Mammary epithelial cell (primary cell): ENCODE measurements around the gene COMMD2.

Experiments
- CTCF ChIP-seq, 2 donors: IDR thresholded peaks in 1 of 2; conservative IDR thresholded peaks in 1 of 2; 2 replicates each; pipeline ENCODE4 v1.5.1; 2011 to 2012; ENCODE audit warnings: inconsistent platforms in 2 of 2, low read length in 2 of 2, mild to moderate bottlenecking in 2 of 2, control low read depth in 1 of 2, low read depth in 1 of 2; ENCODE audit not compliant: insufficient read depth in 1 of 2; ENCODE audit errors: extremely low read depth in 1 of 2
- EZH2 ChIP-seq: IDR thresholded peaks from 2 replicates; pipeline ENCODE4 v1.6.1; 2012; ENCODE audit warnings: low read length, inconsistent platforms, borderline replicate concordance

- no peak for TF ChIP-seq CTCF (conservative IDR thresholded peaks at IDR 0.05 in 1 of 2, IDR thresholded peaks at IDR 0.05 in 1 of 2; ENCODE audit: extremely low read depth in 1 of 2, insufficient read depth in 1 of 2, low read depth in 1 of 2, low read length in 2 of 2)
- no peak for TF ChIP-seq EZH2
Observed at GRCh38 chr3:149790698-149791097, 38.4 kb upstream of the COMMD2 start.
